ENCODE results near the gene XXYLT1. TPM values are rescaled to one million over a fixed set of nuclear protein-coding genes. Genes with fewer than 3 reads are reported as not detected.
"Not testable (repeated sequence)": the region's sequence is repeated elsewhere in the genome, so short reads cannot be mapped to it uniquely, and the experiment has no call there.

Gene XXYLT1
- total RNA-seq, 8 experiments from 2014 or later: 8.7 to 35.9 (median 16.1) TPM

- H3K4me1 ChIP-seq (replicated peaks in 1 of 2): peaks cover 31 to 33% of the 10 kb centered on the region in 2 donors
- no peak for ATAC-seq (replicated peaks in 6 of 8)
- H3K4me3 ChIP-seq: no peak overlapping the region
- WGBS, 10 experiments: 83 to 93% (median 90%) methylated on average over 3 to 16 of the region's 31 CpGs; no CpG with 5 or more reads in 5 of the 10 experiments
- no peak overlapping the region for H3K27ac ChIP-seq
- in situ Hi-C loops (cut with MboI; ENCODE audit: low pct_unique_long_range_greater_than_20kb in 2 of 9, low sequenced_read_pairs in 9 of 9, unreplicated experiment in 9 of 9): loop anchor here in 8 of 9 experiments (10.0 to 25.0 kb wide), 2 partner anchors 428 to 430 kb away; partner anchors contain the start of gene FAM43A (in 8 of the 8)
Observed at GRCh38 chr3:195114786-195115599, 156.0 kb downstream of the XXYLT1 start.

- in situ Hi-C loops (cut with MboI; ENCODE audit: low pct_unique_long_range_greater_than_20kb in 2 of 9, low sequenced_read_pairs in 9 of 9, unreplicated experiment in 9 of 9): loop anchor here in 8 of 9 experiments (10.0 to 25.0 kb wide), 2 partner anchors 426 to 429 kb away; partner anchors contain the start of gene FAM43A (in 8 of the 8)
- Histone ChIP-seq H3K4me3 (no peak overlapping the region), H3K27ac (no peak overlapping the region), H3K4me1 (replicated peaks in 1 of 2) (peaks cover 22 to 24% of the 10 kb centered on the region in 2 donors)
- no peak for ATAC-seq (replicated peaks in 6 of 8)
- WGBS, 10 experiments: 81 to 100% (median 92%) methylated on average over 1 to 10 of the region's 14 CpGs; no CpG with 5 or more reads in 1 of the 10 experiments
Observed at GRCh38 chr3:195113536-195114425, 157.2 kb downstream of the XXYLT1 start.

- Histone ChIP-seq H3K4me1 (replicated peaks in 1 of 2) (peaks cover 18 to 23% of the 10 kb centered on the region in 2 donors), H3K27ac (no peak overlapping the region), H3K4me3 (no peak overlapping the region)
- peak in 1 of 8 experiments; percentile 78 for ATAC-seq (replicated peaks in 6 of 8)
- in situ Hi-C loops (cut with MboI; ENCODE audit: low pct_unique_long_range_greater_than_20kb in 2 of 9, low sequenced_read_pairs in 9 of 9, unreplicated experiment in 9 of 9): loop anchor here in 8 of 9 experiments (10.0 to 25.0 kb wide), 2 partner anchors 426 to 428 kb away; partner anchors contain the start of gene FAM43A (in 8 of the 8)
- 12 to 100% (median 86%) methylated on average over 1 to 11 of the region's 14 CpGs; no CpG with 5 or more reads in 3 of the 10 experiments for WGBS, 10 experiments
Observed at GRCh38 chr3:195113048-195113447, 157.9 kb downstream of the XXYLT1 start.

GRCh38 chr3:195112361-195112791, 158.6 kb downstream of the XXYLT1 start:
- in situ Hi-C loops (cut with MboI; ENCODE audit: low pct_unique_long_range_greater_than_20kb in 2 of 9, low sequenced_read_pairs in 9 of 9, unreplicated experiment in 9 of 9): loop anchor here in 8 of 9 experiments (10.0 to 25.0 kb wide), 2 partner anchors 425 to 428 kb away; partner anchors contain the start of gene FAM43A (in 8 of the 8)
- H3K27ac ChIP-seq: no peak overlapping the region
- WGBS, 10 experiments: 92 to 100% methylated on average over 1 to 7 of the region's 22 CpGs; no CpG with 5 or more reads in 8 of the 10 experiments
- H3K4me3 ChIP-seq: no peak overlapping the region
- peaks cover 13 to 18% of the 10 kb centered on the region in 2 donors for H3K4me1 ChIP-seq (replicated peaks in 1 of 2)
- ATAC-seq (replicated peaks in 6 of 8): no peak

- Histone ChIP-seq H3K27ac (peak overlapping the region; percentile 62 to 65), H3K4me3 (no peak overlapping the region), H3K4me1 (replicated peaks in 1 of 2) (peaks cover 13 to 16% of the 10 kb centered on the region in 2 donors)
- 90 to 100% (median 94%) methylated on average over 2 to 7 of the region's 9 CpGs; no CpG with 5 or more reads in 1 of the 10 experiments for WGBS, 10 experiments
- in situ Hi-C loops (cut with MboI; ENCODE audit: low pct_unique_long_range_greater_than_20kb in 2 of 9, low sequenced_read_pairs in 9 of 9, unreplicated experiment in 9 of 9): loop anchor here in 8 of 9 experiments (10.0 to 25.0 kb wide), 2 partner anchors 424 to 427 kb away; partner anchors contain the start of gene FAM43A (in 8 of the 8)
- no peak for ATAC-seq (replicated peaks in 6 of 8)
Observed at GRCh38 chr3:195111766-195112165, 159.2 kb downstream of the XXYLT1 start.

- Histone ChIP-seq H3K27ac (peak overlapping the region; percentile 62 to 65), H3K4me1 (replicated peaks in 1 of 2) (peaks cover 16 to 18% of the 10 kb centered on the region in 2 donors), H3K4me3 (no peak overlapping the region)
- peak in 5 of 8 experiments; percentile 30 to 71 (median 66) for ATAC-seq (replicated peaks in 6 of 8)
- 63 to 80% (median 75%) methylated on average over 1 to 7 of the region's 9 CpGs; no CpG with 5 or more reads in 7 of the 10 experiments for whole genome bisulfite sequencing, 10 experiments
- in situ Hi-C loops (cut with MboI; ENCODE audit: low pct_unique_long_range_greater_than_20kb in 2 of 9, low sequenced_read_pairs in 9 of 9, unreplicated experiment in 9 of 9): loop anchor here in 8 of 9 experiments (10.0 to 25.0 kb wide), 2 partner anchors 424 to 427 kb away; partner anchors contain the start of gene FAM43A (in 8 of the 8)
Observed at GRCh38 chr3:195111319-195111705, 159.6 kb downstream of the XXYLT1 start.

GRCh38 chr3:195110647-195111318, 160.2 kb downstream of the XXYLT1 start:
- Histone ChIP-seq H3K27ac (peak overlapping the region; percentile 62 to 65), H3K4me3 (no peak overlapping the region), H3K4me1 (replicated peaks in 1 of 2) (peaks cover 16 to 20% of the 10 kb centered on the region in 2 donors)
- in situ Hi-C loops (cut with MboI; ENCODE audit: low pct_unique_long_range_greater_than_20kb in 2 of 9, low sequenced_read_pairs in 9 of 9, unreplicated experiment in 9 of 9): loop anchor here in 8 of 9 experiments (10.0 to 25.0 kb wide), 2 partner anchors 423 to 426 kb away; partner anchors contain the start of gene FAM43A (in 8 of the 8)
- WGBS, 10 experiments: 67 to 100% (median 76%) methylated on average over 1 to 10 of the region's 14 CpGs; no CpG with 5 or more reads in 2 of the 10 experiments
- ATAC-seq (replicated peaks in 6 of 8): peak in 5 of 8 experiments; percentile 51 to 70 (median 64)

GRCh38 chr3:195109098-195109657, 161.8 kb downstream of the XXYLT1 start:
- in situ Hi-C loops (cut with MboI; ENCODE audit: low pct_unique_long_range_greater_than_20kb in 2 of 9, low sequenced_read_pairs in 9 of 9, unreplicated experiment in 9 of 9): loop anchor here in 7 of 9 experiments (25.0 kb wide), 1 partner anchor 422 kb away; the partner anchor contains the start of gene FAM43A (in 7 of the 7)
- 70 to 100% (median 80%) methylated on average over 1 to 9 of the region's 10 CpGs; no CpG with 5 or more reads in 3 of the 10 experiments for WGBS, 10 experiments
- Histone ChIP-seq H3K4me3 (no peak overlapping the region), H3K4me1 (replicated peaks in 1 of 2) (peaks cover 23 to 24% of the 10 kb centered on the region in 2 donors), H3K27ac (no peak overlapping the region)
- ATAC-seq (replicated peaks in 6 of 8): no peak

- ATAC-seq (replicated peaks in 6 of 8): no peak
- H3K4me3 ChIP-seq: no peak overlapping the region
- in situ Hi-C loops (cut with MboI; ENCODE audit: low pct_unique_long_range_greater_than_20kb in 2 of 9, low sequenced_read_pairs in 9 of 9, unreplicated experiment in 9 of 9): loop anchor here in 7 of 9 experiments (25.0 kb wide), 1 partner anchor 420 kb away; the partner anchor contains the start of gene FAM43A (in 7 of the 7)
- WGBS, 10 experiments: 67 to 100% (median 74%) methylated on average over 1 to 3 of the region's 8 CpGs; no CpG with 5 or more reads in 7 of the 10 experiments
- peaks cover 31 to 34% of the 10 kb centered on the region in 2 donors for H3K4me1 ChIP-seq (replicated peaks in 1 of 2)
- H3K27ac ChIP-seq: no peak overlapping the region
Observed at GRCh38 chr3:195107593-195107992, 163.4 kb downstream of the XXYLT1 start.

- in situ Hi-C loops (cut with MboI; ENCODE audit: low pct_unique_long_range_greater_than_20kb in 2 of 9, low sequenced_read_pairs in 9 of 9, unreplicated experiment in 9 of 9): loop anchor here in 7 of 9 experiments (25.0 kb wide), 1 partner anchor 420 kb away; the partner anchor contains the start of gene FAM43A (in 7 of the 7)
- H3K27ac ChIP-seq; H3K4me3 ChIP-seq; ATAC-seq (replicated peaks in 6 of 8): not testable (repeated sequence)
- peaks cover 31 to 33% of the 10 kb centered on the region in 2 donors for H3K4me1 ChIP-seq (replicated peaks in 1 of 2)
- 70 to 100% (median 92%) methylated on average over 6 to 12 of the region's 17 CpGs; no CpG with 5 or more reads in 5 of the 10 experiments for WGBS, 10 experiments
Observed at GRCh38 chr3:195107031-195107430, 163.9 kb downstream of the XXYLT1 start.

- Histone ChIP-seq H3K4me3 (no peak overlapping the region), H3K27ac (no peak overlapping the region), H3K4me1 (replicated peaks in 1 of 2) (peaks cover 25 to 27% of the 10 kb centered on the region in 2 donors)
- peak; percentile 77 to 97 (median 80) for ATAC-seq (replicated peaks in 6 of 8)
- whole genome bisulfite sequencing, 10 experiments: 0 to 7% methylated on average over 1 to 6 of the region's 29 CpGs; no CpG with 5 or more reads in 8 of the 10 experiments
- in situ Hi-C loops (cut with MboI; ENCODE audit: low pct_unique_long_range_greater_than_20kb in 2 of 9, low sequenced_read_pairs in 9 of 9, unreplicated experiment in 9 of 9): loop anchor here in 7 of 9 experiments (25.0 kb wide), 1 partner anchor 419 kb away; the partner anchor contains the start of gene FAM43A (in 7 of the 7)
Observed at GRCh38 chr3:195106418-195106906, 164.5 kb downstream of the XXYLT1 start.

Data from motor neuron (in vitro differentiated cells).